Lung (tissue), 12 donors: ENCODE results near the gene MLLT3. TPM values are rescaled to one million over a fixed set of nuclear protein-coding genes. Genes with fewer than 3 reads are reported as not detected.
A peak's percentile ranks its signal among the peaks of the same experiment; 100 is the strongest.

Experiments
- ATAC-seq: fragments of 200-7000 bp; cut with Tn5 transposase; one replicate; pipeline ENCODE4 v1.9.1; 2020; ENCODE audit warnings: moderate number of reproducible peaks; ENCODE audit not compliant: insufficient read depth, low FRiP score
- DNase-seq, 3 donors: peaks; one replicate each; pipeline ENCODE4 v3.0.0-alpha.2; 2013 to 2017
- H3K27ac ChIP-seq, 2 donors: one replicate each; pipeline ENCODE4 v1.5.1; 2013; ENCODE audit warnings: mild to moderate bottlenecking in 2 of 2, moderate library complexity in 2 of 2, control low read depth in 1 of 2, inconsistent platforms in 1 of 2, low read depth in 1 of 2, low read length in 1 of 2
- H3K27me3 ChIP-seq, 3 donors: one replicate each; pipeline ENCODE4 v1.5.1; 2013; ENCODE audit warnings: low read length in 2 of 3; ENCODE audit not compliant: control insufficient read depth in 3 of 3, insufficient read depth in 3 of 3
- H3K36me3 ChIP-seq, 4 donors: one replicate each; pipeline ENCODE4 v1.5.1; 2013; ENCODE audit warnings: low read length in 4 of 4, mild to moderate bottlenecking in 1 of 4, moderate library complexity in 1 of 4; ENCODE audit not compliant: control insufficient read depth in 4 of 4, insufficient read depth in 4 of 4
- H3K4me1 ChIP-seq, 5 donors: one replicate each; pipeline ENCODE4 v1.5.1; 2013; ENCODE audit warnings: low read length in 5 of 5, mild to moderate bottlenecking in 2 of 5, moderate library complexity in 1 of 5; ENCODE audit not compliant: control insufficient read depth in 5 of 5, insufficient read depth in 5 of 5
- H3K4me3 ChIP-seq: one replicate; pipeline ENCODE4 v1.5.1; 2013; ENCODE audit warnings: mild to moderate bottlenecking, control low read depth, moderate library complexity
- H3K9ac ChIP-seq, 2 donors: one replicate each; pipeline ENCODE4 v1.5.1; 2013; ENCODE audit warnings: low read length in 2 of 2, control low read depth in 1 of 2; ENCODE audit not compliant: insufficient read depth in 1 of 2
- H3K9me3 ChIP-seq, 4 donors: one replicate each; pipeline ENCODE4 v1.5.1; 2013; ENCODE audit warnings: low read length in 3 of 4, mild to moderate bottlenecking in 1 of 4, moderate library complexity in 1 of 4; ENCODE audit not compliant: control insufficient read depth in 4 of 4, insufficient read depth in 3 of 4
- WGBS, 2 donors: extraction: QIAGEN DNeasy Blood & Tissue Kit; methylation state at CpG; one replicate each; pipeline ENCODE4 v1.1.7; 2013; 5-methylcytosine and 5-hydroxymethylcytosine counted together
- polyA plus RNA-seq, 2 donors: library from polyadenylated mRNA; stranded (reverse); fragments of 200-250 nt; gene quantifications; one replicate each; pipeline ENCODE4 v1.2.1, GENCODE V29; 2013
- total RNA-seq, 2 donors: library from RNA; depleted of rRNA in 1 of 2; stranded (reverse); fragments of >200 nt in 1 of 2; gene quantifications; one replicate each; pipeline ENCODE4 v1.2.1, GENCODE V29; 2014 to 2021
- TF ChIP-seq, protein P1 (sequence below): IDR thresholded peaks from 2 replicates; pipeline ENCODE4 v1.5.1; 2012; ENCODE audit warnings: mild to moderate bottlenecking; ENCODE audit errors: control extremely low read depth, extremely low read depth
- donor health status: control.
- donor health status: control.
- donor health status: Bipolar disorder and iron deficiency.
- donor health status: healthy.
- donor health status: DM: yes; HTN: yes; CAD: no.

MLLT3 gene
- total and polyA plus RNA-seq, 4 donors, result 7.1 to 43.1 (median 13.7) TPM

DNA sequence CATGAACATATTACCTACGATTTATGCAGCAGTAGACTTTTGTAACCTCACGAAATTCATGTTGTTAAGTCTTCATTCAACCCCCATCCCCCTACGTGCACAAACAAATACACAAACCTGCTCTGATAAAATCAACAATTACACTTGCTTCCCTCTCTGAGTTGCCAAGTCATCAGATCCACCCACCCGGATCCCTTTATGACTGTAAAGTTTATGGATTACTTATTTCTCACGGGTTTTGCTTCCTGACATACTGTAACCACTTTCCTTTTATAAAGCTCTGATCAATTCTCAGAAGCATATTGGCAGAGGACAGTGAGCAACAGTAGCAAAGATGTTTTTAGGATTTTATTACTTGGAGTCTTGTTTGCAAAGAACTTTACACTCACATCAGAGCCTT is 70.5 kb downstream of the MLLT3 start:
- Histone ChIP-seq H3K4me3 (no peak overlapping the region), H3K27me3 (no peaks in the 10 kb centered on the region), H3K36me3 (no peaks in the 10 kb centered on the region), H3K9me3 (no peaks in the 10 kb centered on the region), H3K4me1 (peaks cover 0 to 14% (median 8%) of the 10 kb centered on the region in 5 donors), H3K27ac (no peak overlapping the region), H3K9ac (no peak overlapping the region)
- 42 to 46% methylated on average over 5 of the region's 5 CpGs for WGBS, 2 donors
- DNase-seq (no peak), ATAC-seq (no peak)
- TF ChIP-seq, protein P1, sequence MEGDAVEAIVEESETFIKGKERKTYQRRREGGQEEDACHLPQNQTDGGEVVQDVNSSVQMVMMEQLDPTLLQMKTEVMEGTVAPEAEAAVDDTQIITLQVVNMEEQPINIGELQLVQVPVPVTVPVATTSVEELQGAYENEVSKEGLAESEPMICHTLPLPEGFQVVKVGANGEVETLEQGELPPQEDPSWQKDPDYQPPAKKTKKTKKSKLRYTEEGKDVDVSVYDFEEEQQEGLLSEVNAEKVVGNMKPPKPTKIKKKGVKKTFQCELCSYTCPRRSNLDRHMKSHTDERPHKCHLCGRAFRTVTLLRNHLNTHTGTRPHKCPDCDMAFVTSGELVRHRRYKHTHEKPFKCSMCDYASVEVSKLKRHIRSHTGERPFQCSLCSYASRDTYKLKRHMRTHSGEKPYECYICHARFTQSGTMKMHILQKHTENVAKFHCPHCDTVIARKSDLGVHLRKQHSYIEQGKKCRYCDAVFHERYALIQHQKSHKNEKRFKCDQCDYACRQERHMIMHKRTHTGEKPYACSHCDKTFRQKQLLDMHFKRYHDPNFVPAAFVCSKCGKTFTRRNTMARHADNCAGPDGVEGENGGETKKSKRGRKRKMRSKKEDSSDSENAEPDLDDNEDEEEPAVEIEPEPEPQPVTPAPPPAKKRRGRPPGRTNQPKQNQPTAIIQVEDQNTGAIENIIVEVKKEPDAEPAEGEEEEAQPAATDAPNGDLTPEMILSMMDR, result no peak

DNA sequence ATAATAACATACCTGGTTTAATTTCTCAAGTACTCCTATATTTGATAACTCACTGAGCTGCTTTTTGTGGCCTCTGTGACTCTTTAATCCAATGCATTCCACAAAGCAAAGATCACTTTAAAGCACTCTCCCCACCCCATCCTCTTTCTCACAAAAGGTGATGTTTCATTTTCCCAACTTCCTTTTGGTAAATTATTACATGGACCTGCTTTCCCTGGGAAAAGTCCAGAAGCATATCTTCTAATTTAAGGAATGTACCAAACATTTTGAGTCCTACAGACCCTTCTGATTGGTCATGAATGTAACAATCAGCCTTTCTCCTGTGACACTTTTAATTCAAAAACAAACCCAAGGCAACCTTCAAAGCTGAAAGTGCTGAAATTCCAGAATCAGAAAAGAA is 71.1 kb downstream of the MLLT3 start:
- Histone ChIP-seq H3K4me1 (peaks cover 0 to 14% (median 8%) of the 10 kb centered on the region in 5 donors), H3K4me3 (no peak overlapping the region), H3K9me3 (no peaks in the 10 kb centered on the region), H3K27ac (no peak overlapping the region), H3K36me3 (no peaks in the 10 kb centered on the region), H3K27me3 (no peaks in the 10 kb centered on the region), H3K9ac (no peak overlapping the region)
- ATAC-seq, result peak; percentile 24
- TF ChIP-seq, protein P1, result no peak
- peak in 1 of 3 donors; percentile 24 for DNase-seq

DNA sequence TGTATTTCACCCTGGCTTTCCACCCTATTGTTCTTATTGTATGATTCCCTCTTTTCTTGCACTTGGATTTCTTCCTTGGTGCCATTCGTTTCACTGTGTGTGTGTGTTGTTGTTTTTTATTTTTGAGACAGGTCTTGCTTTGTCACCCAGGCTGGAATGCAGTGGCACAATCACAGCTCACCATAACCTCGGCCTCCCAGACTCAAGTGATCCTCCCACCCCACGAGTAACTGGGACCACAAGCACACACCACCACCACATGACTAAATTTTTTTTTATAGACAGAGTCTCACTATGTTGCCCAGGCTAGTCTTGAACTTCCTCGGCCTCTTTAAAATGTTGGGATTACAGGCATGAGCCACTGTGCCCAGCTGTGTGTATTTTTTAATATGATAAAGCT is 72.0 kb downstream of the MLLT3 start:
- WGBS, 2 donors, result 83 to 92% methylated on average over 4 of the region's 4 CpGs
- no peaks in the 10 kb centered on the region for H3K36me3 ChIP-seq
- ATAC-seq (no peak), DNase-seq (no peak)
- no peak overlapping the region for H3K9ac ChIP-seq
- no peak overlapping the region for H3K27ac ChIP-seq
- H3K9me3 ChIP-seq, result no peaks in the 10 kb centered on the region
- TF ChIP-seq, protein P1, result no peak
- peaks cover 0 to 14% (median 8%) of the 10 kb centered on the region in 5 donors for H3K4me1 ChIP-seq
- no peak overlapping the region for H3K4me3 ChIP-seq
- no peaks in the 10 kb centered on the region for H3K27me3 ChIP-seq

DNA sequence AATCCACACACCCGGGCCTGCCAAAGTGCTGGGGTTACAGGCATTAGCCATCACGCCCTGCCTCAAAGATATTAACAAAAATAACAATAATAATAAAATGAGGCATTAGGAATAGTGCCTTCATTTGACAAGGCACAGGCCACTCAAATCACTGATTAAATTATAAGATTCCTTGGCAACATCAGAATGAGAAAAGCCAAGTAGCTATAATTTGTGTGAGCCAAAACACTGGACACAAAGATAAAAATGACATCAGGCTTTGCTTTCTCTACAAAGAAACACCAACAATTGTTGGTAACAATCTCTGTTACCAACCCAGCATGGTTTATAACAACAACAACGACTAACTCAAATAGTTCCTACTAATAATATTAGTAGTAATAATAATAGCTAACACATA is 73.2 kb downstream of the MLLT3 start:
- ATAC-seq (no peak), DNase-seq (peak in 1 of 3 donors; percentile 25)
- Histone ChIP-seq H3K4me3 (no peak overlapping the region), H3K27me3 (no peaks in the 10 kb centered on the region), H3K36me3 (no peaks in the 10 kb centered on the region), H3K9ac (no peak overlapping the region), H3K27ac (no peak overlapping the region), H3K9me3 (no peaks in the 10 kb centered on the region), H3K4me1 (peaks cover 0 to 14% (median 8%) of the 10 kb centered on the region in 5 donors)
- TF ChIP-seq, protein P1, result no peak
- 91 to 96% methylated on average over 3 of the region's 3 CpGs for WGBS, 2 donors
